OCI-LY7 (cell line): ENCODE results near the gene RNF145. TPM values are rescaled to one million over a fixed set of nuclear protein-coding genes. Genes with fewer than 3 reads are reported as not detected.
A peak's percentile ranks its signal among the peaks of the same experiment; 100 is the strongest.

ENCODE experiments used
- BruUV-seq: library from RNA; stranded (reverse); fragments of 400-500 nt; replicated peaks from 2 replicates; lab custom pipeline; 2021; lab: Mats Ljungman, UMichigan
- CTCF ChIA-PET: fragments of 300-600 bp; sonication (Branson Sonifier 250); formaldehyde crosslinking; loops from one replicate; lab custom pipeline; 2022; ENCODE audit warnings: antibody characterized with exemption; ENCODE audit not compliant: unreplicated experiment; lab: Charles Lee
- POLR2A ChIA-PET: fragments of 300-600 bp; sonication (Branson Sonifier 250); formaldehyde crosslinking; loops from one replicate; lab custom pipeline; 2022; ENCODE audit warnings: antibody characterized with exemption; lab: Charles Lee
- DNase-seq: peaks from one replicate; pipeline ENCODE4 v3.0.0-alpha.2; 2015; ENCODE audit warnings: low spot score
- H2AFZ ChIP-seq: fragments of 200-600 bp; sonication (generic), shearing (Covaris generic); 2 replicates; pipeline ENCODE4 v1.6.1; 2014; ENCODE audit warnings: mild to moderate bottlenecking, antibody characterized with exemption, low read length, moderate library complexity
- H3K27ac ChIP-seq: fragments of 200-600 bp; sonication (generic); 2 replicates; pipeline ENCODE4 v1.5.1; 2014; ENCODE audit warnings: mixed run types, low read depth, mild to moderate bottlenecking, moderate library complexity, low read length, inconsistent platforms; ENCODE audit not compliant: poor library complexity, severe bottlenecking
- H3K36me3 ChIP-seq: fragments of 200-600 bp; sonication (generic); 2 replicates; pipeline ENCODE4 v1.6.1; 2014; ENCODE audit warnings: mild to moderate bottlenecking, antibody characterized with exemption, low read length, moderate library complexity, mixed read lengths; ENCODE audit not compliant: insufficient read depth
- H3K4me1 ChIP-seq: fragments of 200-600 bp; sonication (generic); 2 replicates; pipeline ENCODE4 v1.5.1; 2014; ENCODE audit warnings: mild to moderate bottlenecking, low read length; ENCODE audit not compliant: insufficient read depth, poor library complexity, severe bottlenecking
- H3K4me2 ChIP-seq: fragments of 200-600 bp; sonication (generic); 2 replicates; pipeline ENCODE4 v1.6.1; 2014; ENCODE audit warnings: mild to moderate bottlenecking, low read length
- H3K4me3 ChIP-seq: fragments of 200-600 bp; sonication (generic); 2 replicates; pipeline ENCODE4 v1.5.1; 2014; ENCODE audit warnings: mild to moderate bottlenecking, low read depth, low read length; ENCODE audit not compliant: poor library complexity, severe bottlenecking
- H3K79me2 ChIP-seq: fragments of 200-600 bp; sonication (generic); 2 replicates; pipeline ENCODE4 v1.6.1; 2016; ENCODE audit warnings: low read depth, mild to moderate bottlenecking, low read length, moderate library complexity, mixed read lengths; ENCODE audit not compliant: insufficient read depth
- H3K9me2 ChIP-seq: fragments of 200-600 bp; sonication (generic); 2 replicates; pipeline ENCODE4 v1.6.1; 2016; ENCODE audit warnings: mild to moderate bottlenecking, low read length, mixed read lengths; ENCODE audit not compliant: insufficient read depth
- H3K9me3 ChIP-seq: fragments of 200-600 bp; sonication (generic); 2 replicates; pipeline ENCODE4 v1.6.1; 2014; ENCODE audit warnings: mild to moderate bottlenecking, mixed run types, low read length, mixed read lengths
- H4K20me1 ChIP-seq: fragments of 200-600 bp; sonication (generic); 2 replicates; pipeline ENCODE4 v1.6.1; 2014; ENCODE audit warnings: mild to moderate bottlenecking, antibody characterized with exemption, low read length, moderate library complexity, mixed read lengths; ENCODE audit not compliant: insufficient read depth
- EZH2phosphoT487 ChIP-seq: fragments of 200-600 bp; sonication (generic); IDR thresholded peaks from 2 replicates; pipeline ENCODE4 v1.6.1; 2018; ENCODE audit warnings: low read depth, borderline replicate concordance, mild to moderate bottlenecking, mixed run types, antibody characterized with exemption, low read length, moderate library complexity, mixed read lengths
- intact Hi-C: fragments of 100-400 bp; cut with micrococcal nuclease; formaldehyde crosslinking; loops from one replicate; pipeline ENCODE4 v1.10.0; 2022; ENCODE audit not compliant: unreplicated experiment
- total RNA-seq, 2 experiments: library from RNA; depleted of rRNA in 1 of 2; stranded (reverse); fragments of >200 nt in 1 of 2; shearing (Covaris generic) in 1 of 2; gene quantifications; 2 replicates each; pipeline ENCODE4 v1.2.3, GENCODE V29; 2014 to 2022
- TF ChIP-seq, protein P1 (sequence below): fragments of 200-600 bp; sonication (generic); conservative IDR thresholded peaks from 2 replicates; pipeline ENCODE4 v1.5.1; 2014; ENCODE audit warnings: mild to moderate bottlenecking, antibody characterized with exemption, low read length, moderate library complexity, mixed read lengths

Gene RNF145
- total RNA-seq, 2 experiments from 2014 or later = 18.6 to 34.9 TPM

DNA sequence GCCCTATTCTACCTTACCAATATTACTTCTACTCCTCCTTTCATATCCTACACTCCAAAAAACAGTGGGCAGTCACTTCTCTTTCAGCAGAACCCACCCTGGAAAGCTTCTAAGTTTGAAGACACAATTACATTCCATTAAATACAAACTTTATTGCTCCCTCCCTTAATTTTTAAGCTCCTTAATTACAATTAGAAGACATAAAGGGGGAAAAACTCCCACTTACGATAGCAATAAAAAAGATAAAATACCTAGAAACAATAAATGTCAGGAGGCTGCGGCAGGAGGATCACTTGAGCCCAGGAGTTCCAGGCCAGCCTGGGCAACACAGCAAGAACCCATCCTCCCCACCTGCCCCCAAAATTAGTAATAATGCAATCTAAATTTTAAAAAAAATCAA lies 9.6 kb downstream of the RNF145 start:
- Histone ChIP-seq H3K27ac (peak overlapping the region; percentile 59), H3K36me3 (peaks cover 68% of the 10 kb centered on the region), H3K9me2 (no peaks in the 10 kb centered on the region), H3K9me3 (no peaks in the 10 kb centered on the region), H3K4me3 (no peak overlapping the region), H3K4me1 (peaks cover 36% of the 10 kb centered on the region), H3K4me2 (peak overlapping the region; percentile 41), H2AFZ (no peak overlapping the region), H3K79me2 (peaks cover 97% of the 10 kb centered on the region), H4K20me1 (peaks cover 10% of the 10 kb centered on the region; the same call in 1 of the 2 replicates)
- CTCF ChIA-PET = no interaction called here
- BruUV-seq = no TSS peak
- POLR2A ChIA-PET = interaction anchor here (0.6 to 4.5 kb wide), 6 partner anchors 7 to 1716 kb away, joined by 3 to 53 read pairs (median 4); no protein-coding TSS in a partner anchor
- TF ChIP-seq EZH2phosphoT487 = no peak
- TF ChIP-seq, protein P1, sequence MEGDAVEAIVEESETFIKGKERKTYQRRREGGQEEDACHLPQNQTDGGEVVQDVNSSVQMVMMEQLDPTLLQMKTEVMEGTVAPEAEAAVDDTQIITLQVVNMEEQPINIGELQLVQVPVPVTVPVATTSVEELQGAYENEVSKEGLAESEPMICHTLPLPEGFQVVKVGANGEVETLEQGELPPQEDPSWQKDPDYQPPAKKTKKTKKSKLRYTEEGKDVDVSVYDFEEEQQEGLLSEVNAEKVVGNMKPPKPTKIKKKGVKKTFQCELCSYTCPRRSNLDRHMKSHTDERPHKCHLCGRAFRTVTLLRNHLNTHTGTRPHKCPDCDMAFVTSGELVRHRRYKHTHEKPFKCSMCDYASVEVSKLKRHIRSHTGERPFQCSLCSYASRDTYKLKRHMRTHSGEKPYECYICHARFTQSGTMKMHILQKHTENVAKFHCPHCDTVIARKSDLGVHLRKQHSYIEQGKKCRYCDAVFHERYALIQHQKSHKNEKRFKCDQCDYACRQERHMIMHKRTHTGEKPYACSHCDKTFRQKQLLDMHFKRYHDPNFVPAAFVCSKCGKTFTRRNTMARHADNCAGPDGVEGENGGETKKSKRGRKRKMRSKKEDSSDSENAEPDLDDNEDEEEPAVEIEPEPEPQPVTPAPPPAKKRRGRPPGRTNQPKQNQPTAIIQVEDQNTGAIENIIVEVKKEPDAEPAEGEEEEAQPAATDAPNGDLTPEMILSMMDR = no peak
- no peak for DNase-seq
- intact Hi-C loops = loop anchor here (10.0 kb wide), 1 partner anchor 1605 kb away; no protein-coding TSS in a partner anchor

DNA sequence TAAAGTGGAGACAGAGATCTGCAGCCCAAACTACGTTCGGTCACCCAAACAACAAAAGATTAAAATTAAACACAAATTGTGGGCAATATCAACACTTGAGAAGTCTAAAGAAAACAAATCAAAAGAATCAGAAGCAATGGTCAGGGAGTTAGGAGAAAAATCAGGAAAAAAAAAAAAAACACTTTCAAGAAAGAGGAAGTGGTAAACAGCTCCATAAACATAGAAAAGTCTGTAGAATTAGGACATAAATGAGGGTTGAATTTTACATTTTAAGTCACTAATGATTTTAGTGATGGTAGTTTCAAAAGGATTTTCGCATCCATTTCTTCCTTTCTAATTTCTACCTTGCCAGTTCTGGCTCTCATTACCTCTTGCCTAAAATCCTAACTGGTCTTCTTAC lies 10.1 kb downstream of the RNF145 start:
- peaks cover 35% of the 10 kb centered on the region for H3K4me1 ChIP-seq
- no peaks in the 10 kb centered on the region for H3K9me2 ChIP-seq
- H3K27ac ChIP-seq = peak overlapping the region; percentile 59
- H3K36me3 ChIP-seq = peaks cover 69% of the 10 kb centered on the region
- TF ChIP-seq, protein P1 = no peak
- TF ChIP-seq EZH2phosphoT487 = no peak
- peak overlapping the region; percentile 41 for H3K4me2 ChIP-seq
- ChIA-PET CTCF (no interaction called here), POLR2A (interaction anchor here (0.6 to 4.5 kb wide), 7 partner anchors 8 to 1716 kb away, joined by 3 to 53 read pairs (median 5); no protein-coding TSS in a partner anchor)
- H2AFZ ChIP-seq = no peak overlapping the region
- peaks cover 8% of the 10 kb centered on the region; the same call in 1 of the 2 replicates for H4K20me1 ChIP-seq
- BruUV-seq = no TSS peak
- H3K9me3 ChIP-seq = no peaks in the 10 kb centered on the region
- intact Hi-C loops = no loop called here
- peaks cover 93% of the 10 kb centered on the region for H3K79me2 ChIP-seq
- no peak for DNase-seq
- H3K4me3 ChIP-seq = no peak overlapping the region
